Body of pancreas (tissue), 4 donors: ENCODE results near the gene TMUB1.

Experiments used
- CTCF ChIP-seq, 7 experiments: fragments of 450-650 bp in 4 of 7; fragments of 200-600 bp in 3 of 7; sonication (generic) in 3 of 7; IDR thresholded peaks; one replicate each; pipeline ENCODE4 v1.5.1; 2016 to 2019; ENCODE audit warnings: antibody characterized with exemption in 7 of 7
- POLR2A ChIP-seq, 3 donors: fragments of 450-650 bp; IDR thresholded peaks; one replicate each; pipeline ENCODE4 v1.6.1; 2016; ENCODE audit warnings: antibody characterized with exemption in 3 of 3, mild to moderate bottlenecking in 2 of 3

GRCh38 chr7:151073990-151074389 is 9.3 kb downstream of the TMUB1 start:
- TF ChIP-seq CTCF (IDR thresholded peaks at IDR 0.05) (no peak), POLR2A (IDR thresholded peaks at IDR 0.05) (no peak)
